ENCODE data around the gene ANO8. TPM values are rescaled to one million over a fixed set of nuclear protein-coding genes. Genes with fewer than 3 reads are reported as not detected.

ANO8 gene
- total and polyA plus RNA-seq, 2 donors (not counting 3 experiments of a cell fraction or from before 2014, with no cell fraction given) = 3.5 to 6.8 TPM

DNA sequence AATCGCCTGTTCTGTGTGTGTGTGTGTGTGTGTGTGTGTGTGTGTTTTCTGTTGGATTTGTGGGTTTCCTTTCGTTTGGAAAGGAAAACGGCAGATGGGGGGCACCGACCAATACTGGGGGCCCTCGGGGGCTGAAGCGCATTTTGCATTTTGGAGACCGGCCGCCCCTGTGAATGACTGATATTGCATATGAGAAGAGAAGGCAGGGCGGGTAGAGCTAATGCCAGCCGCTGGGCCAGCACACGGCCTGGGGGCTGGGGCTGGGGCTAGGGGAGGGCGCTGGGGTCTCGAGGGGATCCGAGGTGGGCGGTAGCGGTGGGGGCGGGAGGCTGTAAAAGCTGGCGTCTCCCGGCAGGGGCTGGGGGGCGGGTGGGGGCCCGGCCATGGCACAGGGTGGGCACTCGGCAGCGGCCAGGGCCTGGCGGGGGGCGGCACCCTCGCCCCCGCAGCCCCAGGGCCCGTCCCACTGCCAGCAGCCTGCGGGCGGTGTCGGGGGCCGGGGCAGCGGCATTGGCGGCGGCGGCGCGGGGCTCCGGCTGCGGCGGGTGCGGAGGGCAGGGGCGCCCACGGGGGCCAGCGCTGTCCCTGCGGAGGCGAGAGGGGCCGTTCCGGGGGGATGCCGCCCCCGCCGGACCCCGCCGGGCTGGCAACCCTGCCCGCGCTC is 11.2 kb downstream of the ANO8 start:
- BruUV-seq (replicated peaks) = no TSS peak
- Histone ChIP-seq H3K27me3 (ENCODE audit: control insufficient read depth in 2 of 2, insufficient read depth in 2 of 2, low read length in 2 of 2) (no peaks in the 10 kb centered on the region), H4K20me1 (replicated peaks; ENCODE audit: control insufficient read depth, extremely low read depth, insufficient read depth, low read length) (no peaks in the 10 kb centered on the region), H3K4me1 (ENCODE audit: control insufficient read depth, extremely low read depth, insufficient read depth, low read length) (peaks cover 3% of the 10 kb centered on the region), H3K4me2 (ENCODE audit: insufficient read depth, low read length) (no peak overlapping the region), H3K9me3 (replicated peaks; ENCODE audit: control insufficient read depth, insufficient read depth, low read length) (no peaks in the 10 kb centered on the region), H2AFZ (ENCODE audit: low read depth, low read length) (no peak overlapping the region), H3K79me2 (ENCODE audit: control insufficient read depth, insufficient read depth, low read length) (no peaks in the 10 kb centered on the region), H3K9me1 (replicated peaks; ENCODE audit: control insufficient read depth, extremely low read depth, insufficient read depth, low read length) (no peaks in the 10 kb centered on the region), H3K36me3 (ENCODE audit: control insufficient read depth in 2 of 2, extremely low read depth in 1 of 2, insufficient read depth in 2 of 2, low read length in 2 of 2) (peaks cover 6 to 15% of the 10 kb centered on the region in 2 experiments), H3K4me3 (replicated peaks in 1 of 3; ENCODE audit: insufficient read depth in 1 of 3, low read depth in 1 of 3, low read length in 3 of 3) (no peak overlapping the region), H3K27ac (ENCODE audit: insufficient read depth, low read depth, low read length) (no peak overlapping the region), H3K9ac (replicated peaks; ENCODE audit: extremely low read depth, insufficient read depth, low read length) (no peak overlapping the region)
- FAIRE-seq (no peak), DNase-seq (ENCODE audit: low read depth, low spot score) (no peak)
- intact Hi-C loops (cut with micrococcal nuclease) = no loop called here
- CTCF ChIA-PET = interaction anchor here (1.8 to 2.0 kb wide), 2 partner anchors 14 to 18 kb away, joined by 6 read pairs; partner anchors contain the start of genes DDA1 and MRPL34
- POLR2A ChIA-PET = no interaction called here
- TF ChIP-seq POLR2AphosphoS5 (IDR thresholded peaks at IDR 0.05; ENCODE audit: insufficient read depth, low read depth, low read length) = no peak
- TF ChIP-seq EZH2 (IDR thresholded peaks at IDR 0.05; ENCODE audit: borderline replicate concordance, low read depth, low read length, severe bottlenecking) = no peak
- TF ChIP-seq JUN (IDR thresholded peaks at IDR 0.05; ENCODE audit: borderline replicate concordance, insufficient read depth, insufficient read length, low read depth) = no peak
- TF ChIP-seq, protein P1, sequence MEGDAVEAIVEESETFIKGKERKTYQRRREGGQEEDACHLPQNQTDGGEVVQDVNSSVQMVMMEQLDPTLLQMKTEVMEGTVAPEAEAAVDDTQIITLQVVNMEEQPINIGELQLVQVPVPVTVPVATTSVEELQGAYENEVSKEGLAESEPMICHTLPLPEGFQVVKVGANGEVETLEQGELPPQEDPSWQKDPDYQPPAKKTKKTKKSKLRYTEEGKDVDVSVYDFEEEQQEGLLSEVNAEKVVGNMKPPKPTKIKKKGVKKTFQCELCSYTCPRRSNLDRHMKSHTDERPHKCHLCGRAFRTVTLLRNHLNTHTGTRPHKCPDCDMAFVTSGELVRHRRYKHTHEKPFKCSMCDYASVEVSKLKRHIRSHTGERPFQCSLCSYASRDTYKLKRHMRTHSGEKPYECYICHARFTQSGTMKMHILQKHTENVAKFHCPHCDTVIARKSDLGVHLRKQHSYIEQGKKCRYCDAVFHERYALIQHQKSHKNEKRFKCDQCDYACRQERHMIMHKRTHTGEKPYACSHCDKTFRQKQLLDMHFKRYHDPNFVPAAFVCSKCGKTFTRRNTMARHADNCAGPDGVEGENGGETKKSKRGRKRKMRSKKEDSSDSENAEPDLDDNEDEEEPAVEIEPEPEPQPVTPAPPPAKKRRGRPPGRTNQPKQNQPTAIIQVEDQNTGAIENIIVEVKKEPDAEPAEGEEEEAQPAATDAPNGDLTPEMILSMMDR (IDR thresholded peaks at IDR 0.05; ENCODE audit: extremely low read depth in 1 of 2, insufficient read depth in 1 of 2, low read depth in 1 of 2, low read length in 2 of 2) = no peak
- TF ChIP-seq, protein P2, sequence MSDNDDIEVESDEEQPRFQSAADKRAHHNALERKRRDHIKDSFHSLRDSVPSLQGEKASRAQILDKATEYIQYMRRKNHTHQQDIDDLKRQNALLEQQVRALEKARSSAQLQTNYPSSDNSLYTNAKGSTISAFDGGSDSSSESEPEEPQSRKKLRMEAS (IDR thresholded peaks at IDR 0.05; ENCODE audit: insufficient read depth, insufficient read length) = no peak
- no peak for TF ChIP-seq FOS (IDR thresholded peaks at IDR 0.05; ENCODE audit: borderline replicate concordance, insufficient read depth, low read length)
- TF ChIP-seq MYC (IDR thresholded peaks at IDR 0.05; ENCODE audit: low read depth, low read length) = no peak
- no peak for TF ChIP-seq POLR2A (IDR thresholded peaks at IDR 0.05; ENCODE audit: low read depth, low read length)
- no peak for TF ChIP-seq GATA2 (IDR thresholded peaks at IDR 0.05; ENCODE audit: insufficient read depth, insufficient read length, low read depth, low read length)
- dilution Hi-C loops (cut with MboI; ENCODE audit: extremely low pct_ligation_motif_present, low sequenced_read_pairs) = no loop called here

Measured in endothelial cell of umbilical vein (primary cell).